ENCODE data around the gene HSP90AB1. TPM values are rescaled to one million over a fixed set of nuclear protein-coding genes. Genes with fewer than 3 reads are reported as not detected.

The HSP90AB1 gene
- polyA plus RNA-seq, 2 donors, result 129 to 403 TPM

- WGBS, 2 donors, result 0 to 1% methylated on average over 80 to 86 of the region's 86 CpGs
- peaks cover 14 to 21% of the 10 kb centered on the region in 2 donors for H3K36me3 ChIP-seq (ENCODE audit: control insufficient read depth in 2 of 2, insufficient read depth in 2 of 2, low read length in 1 of 2)
- H3K9me3 ChIP-seq (ENCODE audit: control insufficient read depth in 2 of 2, insufficient read depth in 1 of 2, low read depth in 1 of 2, low read length in 1 of 2), result no peaks in the 10 kb centered on the region
- peaks cover 11 to 13% of the 10 kb centered on the region in 2 donors for H3K4me1 ChIP-seq (ENCODE audit: control insufficient read depth in 2 of 2, insufficient read depth in 2 of 2, low read length in 1 of 2)
- H3K27ac ChIP-seq (ENCODE audit: low read depth in 2 of 2, low read length in 1 of 2), result no peak overlapping the region
- peaks cover 0 to 11% of the 10 kb centered on the region in 2 donors for H3K27me3 ChIP-seq (ENCODE audit: control insufficient read depth in 1 of 2, insufficient read depth in 2 of 2, low read length in 2 of 2)
- H3K4me3 ChIP-seq (ENCODE audit: low read depth in 1 of 2, low read length in 2 of 2), result peak overlapping the region; percentile 23 to 43
Observed at GRCh38 chr6:44297063-44298038, 50.5 kb downstream of the HSP90AB1 start.

- Histone ChIP-seq H3K36me3 (ENCODE audit: control insufficient read depth in 2 of 2, insufficient read depth in 2 of 2, low read length in 1 of 2) (peaks cover 15 to 30% of the 10 kb centered on the region in 2 donors), H3K9me3 (ENCODE audit: control insufficient read depth in 2 of 2, insufficient read depth in 1 of 2, low read depth in 1 of 2, low read length in 1 of 2) (no peaks in the 10 kb centered on the region), H3K27me3 (ENCODE audit: control insufficient read depth in 1 of 2, insufficient read depth in 2 of 2, low read length in 2 of 2) (peaks cover 0 to 11% of the 10 kb centered on the region in 2 donors), H3K27ac (ENCODE audit: low read depth in 2 of 2, low read length in 1 of 2) (no peak overlapping the region), H3K4me1 (ENCODE audit: control insufficient read depth in 2 of 2, insufficient read depth in 2 of 2, low read length in 1 of 2) (peaks cover 11 to 13% of the 10 kb centered on the region in 2 donors), H3K4me3 (ENCODE audit: low read depth in 1 of 2, low read length in 2 of 2) (peak overlapping the region in 1 of 2 donors; percentile 43)
- 37 to 39% methylated on average over 20 of the region's 20 CpGs for WGBS, 2 donors
Observed at GRCh38 chr6:44298055-44298803, 51.3 kb downstream of the HSP90AB1 start.

GRCh38 chr6:44298864-44299263 is 52.0 kb downstream of the HSP90AB1 start:
- Histone ChIP-seq H3K9me3 (ENCODE audit: control insufficient read depth in 2 of 2, insufficient read depth in 1 of 2, low read depth in 1 of 2, low read length in 1 of 2) (no peaks in the 10 kb centered on the region), H3K36me3 (ENCODE audit: control insufficient read depth in 2 of 2, insufficient read depth in 2 of 2, low read length in 1 of 2) (peaks cover 15 to 36% of the 10 kb centered on the region in 2 donors), H3K4me1 (ENCODE audit: control insufficient read depth in 2 of 2, insufficient read depth in 2 of 2, low read length in 1 of 2) (peaks cover 11 to 13% of the 10 kb centered on the region in 2 donors), H3K27ac (ENCODE audit: low read depth in 2 of 2, low read length in 1 of 2) (no peak overlapping the region), H3K4me3 (ENCODE audit: low read depth in 1 of 2, low read length in 2 of 2) (no peak overlapping the region), H3K27me3 (ENCODE audit: control insufficient read depth in 1 of 2, insufficient read depth in 2 of 2, low read length in 2 of 2) (peaks cover 0 to 11% of the 10 kb centered on the region in 2 donors)
- WGBS, 2 donors, result 80 to 86% methylated on average over 3 of the region's 3 CpGs

GRCh38 chr6:44300292-44300823 is 53.5 kb downstream of the HSP90AB1 start:
- H3K36me3 ChIP-seq (ENCODE audit: control insufficient read depth in 2 of 2, insufficient read depth in 2 of 2, low read length in 1 of 2), result peaks cover 15 to 50% of the 10 kb centered on the region in 2 donors
- H3K4me3 ChIP-seq (ENCODE audit: low read depth in 1 of 2, low read length in 2 of 2), result no peak overlapping the region

GRCh38 chr6:44301106-44301505 is 54.2 kb downstream of the HSP90AB1 start:
- Histone ChIP-seq H3K9me3 (ENCODE audit: control insufficient read depth in 2 of 2, insufficient read depth in 1 of 2, low read depth in 1 of 2, low read length in 1 of 2) (no peaks in the 10 kb centered on the region), H3K4me3 (ENCODE audit: low read depth in 1 of 2, low read length in 2 of 2) (no peak overlapping the region), H3K27me3 (ENCODE audit: control insufficient read depth in 1 of 2, insufficient read depth in 2 of 2, low read length in 2 of 2) (peaks cover 0 to 7% of the 10 kb centered on the region in 2 donors), H3K27ac (ENCODE audit: low read depth in 2 of 2, low read length in 1 of 2) (no peak overlapping the region), H3K36me3 (ENCODE audit: control insufficient read depth in 2 of 2, insufficient read depth in 2 of 2, low read length in 1 of 2) (peaks cover 19 to 57% of the 10 kb centered on the region in 2 donors), H3K4me1 (ENCODE audit: control insufficient read depth in 2 of 2, insufficient read depth in 2 of 2, low read length in 1 of 2) (peaks cover 10 to 11% of the 10 kb centered on the region in 2 donors)
- WGBS, 2 donors, result 91 to 93% methylated on average over 8 of the region's 8 CpGs

More at GRCh38 chr6:44300292-44300823, 53.5 kb downstream of the HSP90AB1 start:
- Histone ChIP-seq H3K27me3 (ENCODE audit: control insufficient read depth in 1 of 2, insufficient read depth in 2 of 2, low read length in 2 of 2) (peaks cover 0 to 8% of the 10 kb centered on the region in 2 donors), H3K27ac (ENCODE audit: low read depth in 2 of 2, low read length in 1 of 2) (no peak overlapping the region), H3K4me1 (ENCODE audit: control insufficient read depth in 2 of 2, insufficient read depth in 2 of 2, low read length in 1 of 2) (peaks cover 10 to 11% of the 10 kb centered on the region in 2 donors), H3K9me3 (ENCODE audit: control insufficient read depth in 2 of 2, insufficient read depth in 1 of 2, low read depth in 1 of 2, low read length in 1 of 2) (no peaks in the 10 kb centered on the region)
- 85 to 88% methylated on average over 7 of the region's 7 CpGs for WGBS, 2 donors

GRCh38 chr6:44301782-44302564 is 55.1 kb downstream of the HSP90AB1 start:
- H3K4me1 ChIP-seq (ENCODE audit: control insufficient read depth in 2 of 2, insufficient read depth in 2 of 2, low read length in 1 of 2), result peaks cover 9 to 11% of the 10 kb centered on the region in 2 donors
- 87 to 93% methylated on average over 12 to 14 of the region's 14 CpGs for WGBS, 2 donors
- no peak overlapping the region for H3K27ac ChIP-seq (ENCODE audit: low read depth in 2 of 2, low read length in 1 of 2)
- peaks cover 20 to 64% of the 10 kb centered on the region in 2 donors for H3K36me3 ChIP-seq (ENCODE audit: control insufficient read depth in 2 of 2, insufficient read depth in 2 of 2, low read length in 1 of 2)
- peaks cover 0 to 5% of the 10 kb centered on the region in 2 donors for H3K27me3 ChIP-seq (ENCODE audit: control insufficient read depth in 1 of 2, insufficient read depth in 2 of 2, low read length in 2 of 2)
- no peaks in the 10 kb centered on the region for H3K9me3 ChIP-seq (ENCODE audit: control insufficient read depth in 2 of 2, insufficient read depth in 1 of 2, low read depth in 1 of 2, low read length in 1 of 2)
- no peak overlapping the region for H3K4me3 ChIP-seq (ENCODE audit: low read depth in 1 of 2, low read length in 2 of 2)

- peaks cover 0 to 3% of the 10 kb centered on the region in 2 donors for H3K4me1 ChIP-seq (ENCODE audit: control insufficient read depth in 2 of 2, insufficient read depth in 2 of 2, low read length in 1 of 2)
- no peaks in the 10 kb centered on the region for H3K27me3 ChIP-seq (ENCODE audit: control insufficient read depth in 1 of 2, insufficient read depth in 2 of 2, low read length in 2 of 2)
- no peak overlapping the region for H3K27ac ChIP-seq (ENCODE audit: low read depth in 2 of 2, low read length in 1 of 2)
- no peaks in the 10 kb centered on the region for H3K9me3 ChIP-seq (ENCODE audit: control insufficient read depth in 2 of 2, insufficient read depth in 1 of 2, low read depth in 1 of 2, low read length in 1 of 2)
- H3K36me3 ChIP-seq (ENCODE audit: control insufficient read depth in 2 of 2, insufficient read depth in 2 of 2, low read length in 1 of 2), result peaks cover 20 to 70% of the 10 kb centered on the region in 2 donors
- 92 to 96% methylated on average over 12 of the region's 12 CpGs for WGBS, 2 donors
- H3K4me3 ChIP-seq (ENCODE audit: low read depth in 1 of 2, low read length in 2 of 2), result no peak overlapping the region
Observed at GRCh38 chr6:44302856-44303255, 56.0 kb downstream of the HSP90AB1 start.

Measured in esophagus (tissue), 2 donors.